ENCODE data around the gene GCLC.

GCLC gene

DNA sequence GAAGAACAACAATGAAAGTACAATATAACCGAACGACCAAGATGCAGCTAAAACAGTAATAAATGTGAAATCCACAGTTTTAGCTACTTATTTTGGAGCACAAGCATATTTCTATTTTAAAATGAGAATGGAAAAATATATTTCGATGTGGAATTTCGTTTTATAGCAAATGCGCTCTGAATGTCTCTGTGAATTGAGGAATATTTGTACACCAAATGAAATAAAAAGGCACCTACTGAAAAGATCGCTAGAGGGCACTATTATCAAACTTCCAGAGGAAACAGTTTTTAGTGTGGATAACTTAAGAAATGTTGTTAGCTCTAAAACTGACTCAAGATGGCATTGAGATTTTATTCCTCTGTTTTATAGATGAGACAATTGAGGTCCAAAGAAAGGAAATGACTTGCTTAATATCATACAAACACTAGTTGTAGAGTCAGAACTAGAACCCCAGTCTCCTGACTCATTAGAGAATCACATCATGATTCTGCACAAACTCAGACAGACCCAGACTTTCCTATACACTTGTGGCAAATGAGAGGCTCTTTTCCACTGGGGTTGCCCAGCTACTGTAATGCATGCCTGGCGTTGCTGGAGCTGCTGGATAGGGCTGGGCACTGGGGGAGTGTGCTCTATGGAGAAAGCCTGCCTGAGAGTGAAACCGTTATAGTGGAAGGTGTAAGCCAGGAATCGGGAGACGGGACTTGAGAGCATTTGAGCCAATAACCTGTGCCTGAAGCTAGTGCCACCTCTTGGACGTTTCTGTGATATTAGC is 51.9 kb downstream of the GCLC start:
- peak overlapping the region in 1 of 2 experiments; percentile 40 for H3K18ac ChIP-seq (ENCODE audit: low read depth in 1 of 2, low read length in 2 of 2)
- H2BK120ac ChIP-seq (ENCODE audit: low read depth, low read length) = no peak overlapping the region
- peaks cover 0 to 1% of the 10 kb centered on the region in 2 experiments for H3K36me3 ChIP-seq (ENCODE audit: control insufficient read depth in 1 of 2, insufficient read depth in 2 of 2, low read depth in 1 of 2, low read length in 2 of 2)
- H2AFZ ChIP-seq (ENCODE audit: low read depth, low read length) = peak overlapping the region; percentile 53
- H2BK15ac ChIP-seq (ENCODE audit: low read depth, poor library complexity, severe bottlenecking) = no peak overlapping the region
- no peak overlapping the region for H2BK5ac ChIP-seq (ENCODE audit: low read depth, low read length, poor library complexity, severe bottlenecking)
- peak overlapping the region; percentile 80 for H3K9ac ChIP-seq (ENCODE audit: low read length)
- peak overlapping the region; percentile 61 for H3K4me2 ChIP-seq (ENCODE audit: low read length, poor library complexity, severe bottlenecking)
- peaks cover 4% of the 10 kb centered on the region for H3K4me1 ChIP-seq (ENCODE audit: control insufficient read depth, insufficient read depth, low read depth, low read length)
- no peak overlapping the region for H2AK5ac ChIP-seq (ENCODE audit: low read length, severe bottlenecking)
- peak; percentile 82 for DNase-seq
- H4K91ac ChIP-seq (ENCODE audit: low read length) = no peak overlapping the region
- H4K8ac ChIP-seq (ENCODE audit: low read length) = no peak overlapping the region
- H3K14ac ChIP-seq (ENCODE audit: low read length in 2 of 2) = peak overlapping the region in 1 of 2 experiments; percentile 84
- H3K4ac ChIP-seq (ENCODE audit: low read depth in 1 of 2, low read length in 2 of 2) = no peak overlapping the region
- H3K4me3 ChIP-seq (ENCODE audit: insufficient read depth in 1 of 2, low read depth in 1 of 2, low read length in 2 of 2) = peak overlapping the region in 1 of 2 experiments; percentile 71
- H3K27ac ChIP-seq (ENCODE audit: low read length, poor library complexity, severe bottlenecking) = peak overlapping the region; percentile 46
- H3K23ac ChIP-seq (ENCODE audit: low read length in 2 of 2) = no peak overlapping the region
- peak overlapping the region in 1 of 2 experiments; percentile 97 for H2BK12ac ChIP-seq (ENCODE audit: low read length in 2 of 2)
- H3K27me3 ChIP-seq (ENCODE audit: control insufficient read depth in 1 of 2, insufficient read depth in 1 of 2, low read length in 2 of 2) = no peaks in the 10 kb centered on the region
- no peaks in the 10 kb centered on the region for H3K9me3 ChIP-seq (ENCODE audit: control insufficient read depth, low read length)
- no peaks in the 10 kb centered on the region for H3K79me1 ChIP-seq (replicated peaks; ENCODE audit: low read length, poor library complexity, severe bottlenecking)
- 27% methylated on average over 6 of the region's 11 CpGs for WGBS

DNA sequence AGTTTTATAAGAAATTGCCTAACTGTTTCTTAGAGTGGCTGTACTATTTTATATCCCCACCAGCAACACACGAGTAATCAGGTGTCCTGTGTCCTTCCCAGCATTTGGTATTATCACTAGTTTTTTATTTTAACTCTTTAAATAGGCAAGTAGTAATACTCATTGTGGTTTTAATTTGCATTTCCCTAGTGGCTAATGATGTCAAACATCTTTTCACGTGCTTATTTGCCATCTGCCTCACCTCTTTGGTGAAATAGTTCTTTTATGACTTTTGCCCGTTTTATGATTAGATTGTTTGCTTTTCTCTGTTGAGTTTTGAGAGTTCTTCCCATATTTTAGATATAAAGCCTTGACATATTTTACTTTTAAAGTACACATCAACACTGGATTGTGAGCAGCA is 57.8 kb downstream of the GCLC start:
- Histone ChIP-seq H3K14ac (ENCODE audit: low read length in 2 of 2) (no peak overlapping the region), H2BK15ac (ENCODE audit: low read depth, poor library complexity, severe bottlenecking) (no peak overlapping the region), H2BK12ac (ENCODE audit: low read length in 2 of 2) (no peak overlapping the region), H3K27me3 (ENCODE audit: control insufficient read depth in 1 of 2, insufficient read depth in 1 of 2, low read length in 2 of 2) (peaks cover 3 to 10% of the 10 kb centered on the region in 2 experiments), H3K4me1 (ENCODE audit: control insufficient read depth, insufficient read depth, low read depth, low read length) (no peaks in the 10 kb centered on the region), H4K8ac (ENCODE audit: low read length) (no peak overlapping the region), H3K4ac (ENCODE audit: low read depth in 1 of 2, low read length in 2 of 2) (no peak overlapping the region), H3K9me3 (ENCODE audit: control insufficient read depth, low read length) (no peaks in the 10 kb centered on the region), H3K36me3 (ENCODE audit: control insufficient read depth in 1 of 2, insufficient read depth in 2 of 2, low read depth in 1 of 2, low read length in 2 of 2) (no peaks in the 10 kb centered on the region), H2BK5ac (ENCODE audit: low read depth, low read length, poor library complexity, severe bottlenecking) (no peak overlapping the region), H3K23ac (ENCODE audit: low read length in 2 of 2) (no peak overlapping the region), H3K4me2 (ENCODE audit: low read length, poor library complexity, severe bottlenecking) (no peak overlapping the region), H4K91ac (ENCODE audit: low read length) (no peak overlapping the region), H3K79me1 (replicated peaks; ENCODE audit: low read length, poor library complexity, severe bottlenecking) (no peaks in the 10 kb centered on the region), H3K27ac (ENCODE audit: low read length, poor library complexity, severe bottlenecking) (no peak overlapping the region), H3K18ac (ENCODE audit: low read depth in 1 of 2, low read length in 2 of 2) (no peak overlapping the region), H3K4me3 (ENCODE audit: insufficient read depth in 1 of 2, low read depth in 1 of 2, low read length in 2 of 2) (no peak overlapping the region), H2BK120ac (ENCODE audit: low read depth, low read length) (no peak overlapping the region), H3K9ac (ENCODE audit: low read length) (no peak overlapping the region), H2AK5ac (ENCODE audit: low read length, severe bottlenecking) (no peak overlapping the region), H2AFZ (ENCODE audit: low read depth, low read length) (no peak overlapping the region)
- no peak for DNase-seq
- 40% methylated on average over 1 of the region's 3 CpGs for WGBS

DNA sequence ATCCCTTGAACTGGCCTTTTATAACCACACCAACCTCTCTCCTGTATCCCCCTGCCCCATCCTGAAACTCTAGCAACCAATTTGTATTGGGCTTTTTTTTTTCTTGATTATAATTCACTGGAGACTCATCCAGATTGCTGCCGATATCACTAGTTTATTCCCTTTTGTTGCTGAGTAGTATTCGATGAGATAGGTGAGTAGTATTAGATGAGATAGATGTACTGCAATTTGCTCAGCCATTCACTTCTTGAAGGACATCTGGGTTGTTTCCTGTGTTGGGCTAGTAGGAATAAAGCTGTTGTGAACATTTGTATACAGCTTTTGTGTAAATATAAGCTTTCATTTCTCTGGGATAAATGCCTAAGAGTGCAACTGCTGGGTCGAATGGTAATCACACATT is 58.2 kb downstream of the GCLC start:
- Histone ChIP-seq H3K4me2 (ENCODE audit: low read length, poor library complexity, severe bottlenecking) (no peak overlapping the region), H4K91ac (ENCODE audit: low read length) (no peak overlapping the region), H4K8ac (ENCODE audit: low read length) (no peak overlapping the region), H3K36me3 (ENCODE audit: control insufficient read depth in 1 of 2, insufficient read depth in 2 of 2, low read depth in 1 of 2, low read length in 2 of 2) (no peaks in the 10 kb centered on the region), H2AK5ac (ENCODE audit: low read length, severe bottlenecking) (no peak overlapping the region), H3K14ac (ENCODE audit: low read length in 2 of 2) (no peak overlapping the region), H3K4ac (ENCODE audit: low read depth in 1 of 2, low read length in 2 of 2) (no peak overlapping the region), H2BK120ac (ENCODE audit: low read depth, low read length) (no peak overlapping the region), H3K4me1 (ENCODE audit: control insufficient read depth, insufficient read depth, low read depth, low read length) (no peaks in the 10 kb centered on the region), H3K9me3 (ENCODE audit: control insufficient read depth, low read length) (no peaks in the 10 kb centered on the region), H3K27me3 (ENCODE audit: control insufficient read depth in 1 of 2, insufficient read depth in 1 of 2, low read length in 2 of 2) (peaks cover 3 to 10% of the 10 kb centered on the region in 2 experiments), H2AFZ (ENCODE audit: low read depth, low read length) (no peak overlapping the region), H3K27ac (ENCODE audit: low read length, poor library complexity, severe bottlenecking) (no peak overlapping the region), H2BK5ac (ENCODE audit: low read depth, low read length, poor library complexity, severe bottlenecking) (no peak overlapping the region), H3K18ac (ENCODE audit: low read depth in 1 of 2, low read length in 2 of 2) (no peak overlapping the region), H3K4me3 (ENCODE audit: insufficient read depth in 1 of 2, low read depth in 1 of 2, low read length in 2 of 2) (no peak overlapping the region), H2BK15ac (ENCODE audit: low read depth, poor library complexity, severe bottlenecking) (no peak overlapping the region), H3K9ac (ENCODE audit: low read length) (no peak overlapping the region), H3K79me1 (replicated peaks; ENCODE audit: low read length, poor library complexity, severe bottlenecking) (no peaks in the 10 kb centered on the region), H2BK12ac (ENCODE audit: low read length in 2 of 2) (no peak overlapping the region), H3K23ac (ENCODE audit: low read length in 2 of 2) (no peak overlapping the region)
- DNase-seq = no peak
- WGBS = 91% methylated on average over 2 of the region's 3 CpGs

DNA sequence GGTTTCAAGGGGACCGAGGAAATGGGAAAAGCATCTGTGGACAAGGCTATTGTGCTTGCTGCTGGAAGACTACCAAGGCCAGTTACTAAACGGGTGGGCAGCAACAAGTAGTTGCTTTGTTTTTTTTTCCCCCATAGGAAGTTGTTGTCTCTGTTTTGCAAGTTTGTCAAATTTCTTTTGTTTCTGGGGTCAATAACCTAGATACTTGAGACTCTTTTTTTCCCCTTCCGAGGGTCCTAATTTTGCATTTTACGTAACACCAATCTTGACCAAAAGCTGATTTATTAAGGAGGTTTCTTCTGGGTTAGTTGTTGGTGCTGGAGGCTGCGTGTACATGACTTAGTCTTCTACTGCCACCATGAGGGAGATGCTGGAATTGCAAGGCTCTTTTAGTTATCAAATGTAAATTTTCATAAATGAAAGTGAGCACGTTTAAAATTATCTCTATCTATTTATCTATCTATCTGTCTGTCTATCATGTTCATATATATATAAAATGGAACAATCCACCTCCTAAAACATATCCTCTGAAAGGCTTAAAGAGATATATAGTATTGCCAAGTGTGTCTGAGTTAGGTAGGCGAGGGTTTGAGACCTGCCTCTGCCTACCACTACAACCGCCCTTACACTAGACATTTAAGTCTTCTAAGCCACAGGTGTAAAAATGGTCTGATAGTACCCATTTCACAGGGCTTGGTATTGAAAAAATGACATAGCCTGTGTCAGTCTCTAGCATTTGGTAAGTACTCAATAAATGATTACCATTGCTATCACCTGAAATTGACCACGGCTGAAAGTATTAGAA is 60.2 kb downstream of the GCLC start:
- Histone ChIP-seq H3K23ac (ENCODE audit: low read length in 2 of 2) (no peak overlapping the region), H2BK15ac (ENCODE audit: low read depth, poor library complexity, severe bottlenecking) (no peak overlapping the region), H3K4ac (ENCODE audit: low read depth in 1 of 2, low read length in 2 of 2) (no peak overlapping the region), H3K4me1 (ENCODE audit: control insufficient read depth, insufficient read depth, low read depth, low read length) (no peaks in the 10 kb centered on the region), H3K79me1 (replicated peaks; ENCODE audit: low read length, poor library complexity, severe bottlenecking) (no peaks in the 10 kb centered on the region), H4K91ac (ENCODE audit: low read length) (no peak overlapping the region), H3K14ac (ENCODE audit: low read length in 2 of 2) (no peak overlapping the region), H3K9ac (ENCODE audit: low read length) (peak overlapping the region; percentile 62), H3K9me3 (ENCODE audit: control insufficient read depth, low read length) (no peaks in the 10 kb centered on the region), H3K4me3 (ENCODE audit: insufficient read depth in 1 of 2, low read depth in 1 of 2, low read length in 2 of 2) (no peak overlapping the region), H3K18ac (ENCODE audit: low read depth in 1 of 2, low read length in 2 of 2) (no peak overlapping the region), H3K4me2 (ENCODE audit: low read length, poor library complexity, severe bottlenecking) (no peak overlapping the region), H2BK120ac (ENCODE audit: low read depth, low read length) (no peak overlapping the region), H2AFZ (ENCODE audit: low read depth, low read length) (no peak overlapping the region), H2BK5ac (ENCODE audit: low read depth, low read length, poor library complexity, severe bottlenecking) (no peak overlapping the region), H3K27me3 (ENCODE audit: control insufficient read depth in 1 of 2, insufficient read depth in 1 of 2, low read length in 2 of 2) (peaks cover 3 to 10% of the 10 kb centered on the region in 2 experiments), H3K27ac (ENCODE audit: low read length, poor library complexity, severe bottlenecking) (no peak overlapping the region), H2AK5ac (ENCODE audit: low read length, severe bottlenecking) (no peak overlapping the region), H2BK12ac (ENCODE audit: low read length in 2 of 2) (no peak overlapping the region), H4K8ac (ENCODE audit: low read length) (no peak overlapping the region), H3K36me3 (ENCODE audit: control insufficient read depth in 1 of 2, insufficient read depth in 2 of 2, low read depth in 1 of 2, low read length in 2 of 2) (no peaks in the 10 kb centered on the region)
- peak; percentile 67 for DNase-seq
- 51% methylated on average over 5 of the region's 9 CpGs for WGBS

All from mesenchymal stem cell (in vitro differentiated cells and primary cell).